EL (cell line): ENCODE data around the gene C21orf58.
"Not testable (repeated sequence)": the region's sequence is repeated elsewhere in the genome, so short reads cannot be mapped to it uniquely, and the experiment has no call there.

Source experiments
- DNase-seq: peaks from one replicate; pipeline ENCODE4 v3.0.0-alpha.2; 2016

The C21orf58 gene

GRCh38 chr21:46323227-46323709 lies 402 bp downstream of the C21orf58 start:
- DNase-seq, result no peak

GRCh38 chr21:46322351-46323226 lies 1.1 kb downstream of the C21orf58 start:
- DNase-seq, result peak; percentile 44

GRCh38 chr21:46320331-46320801 lies 3.3 kb downstream of the C21orf58 start:
- no peak for DNase-seq

GRCh38 chr21:46319186-46319585 lies 4.5 kb downstream of the C21orf58 start:
- DNase-seq, result no peak

GRCh38 chr21:46318464-46318845 lies 5.2 kb downstream of the C21orf58 start:
- no peak for DNase-seq

DNA sequence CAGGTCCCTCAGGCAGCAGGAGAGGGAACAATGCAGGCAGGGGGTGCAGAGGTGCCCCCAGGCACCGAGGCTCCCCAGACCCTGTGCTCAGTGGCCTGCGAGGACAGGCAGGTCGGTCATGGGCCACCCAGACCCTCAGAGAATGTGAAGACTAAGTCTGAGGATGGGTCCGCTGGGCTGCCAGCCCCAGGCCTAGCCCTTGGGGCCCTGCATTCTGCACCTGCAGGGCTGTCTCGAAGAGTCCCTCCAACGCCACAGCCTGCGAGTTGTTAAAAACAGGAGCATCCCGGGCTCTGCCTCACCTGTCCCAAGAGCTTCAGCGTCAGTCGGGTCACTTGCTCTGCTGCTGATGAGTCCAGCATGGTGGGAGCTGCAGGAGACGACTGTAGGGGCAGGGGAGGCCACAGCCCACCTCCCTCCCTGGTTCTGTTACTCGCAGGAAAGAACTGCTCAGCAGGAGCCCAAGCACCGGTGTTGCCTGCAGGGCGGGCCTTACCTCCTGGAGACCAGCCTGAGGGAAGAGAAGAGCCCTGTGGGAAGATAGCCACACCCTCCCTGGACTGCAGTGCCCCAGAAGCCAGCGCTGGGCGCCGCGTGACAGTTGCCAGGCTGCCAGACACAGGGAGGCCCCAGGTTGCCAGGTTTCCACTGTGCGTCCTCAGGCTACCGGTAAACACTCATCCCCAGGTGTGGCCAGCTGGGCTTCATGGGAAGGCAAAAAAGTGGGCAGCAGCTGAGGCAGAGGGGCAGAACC lies 5.8 kb downstream of the C21orf58 start:
- no peak for DNase-seq

- no peak for DNase-seq
These were observed 6.9 kb downstream of the C21orf58 start for GRCh38 chr21:46316708-46317324.

DNA sequence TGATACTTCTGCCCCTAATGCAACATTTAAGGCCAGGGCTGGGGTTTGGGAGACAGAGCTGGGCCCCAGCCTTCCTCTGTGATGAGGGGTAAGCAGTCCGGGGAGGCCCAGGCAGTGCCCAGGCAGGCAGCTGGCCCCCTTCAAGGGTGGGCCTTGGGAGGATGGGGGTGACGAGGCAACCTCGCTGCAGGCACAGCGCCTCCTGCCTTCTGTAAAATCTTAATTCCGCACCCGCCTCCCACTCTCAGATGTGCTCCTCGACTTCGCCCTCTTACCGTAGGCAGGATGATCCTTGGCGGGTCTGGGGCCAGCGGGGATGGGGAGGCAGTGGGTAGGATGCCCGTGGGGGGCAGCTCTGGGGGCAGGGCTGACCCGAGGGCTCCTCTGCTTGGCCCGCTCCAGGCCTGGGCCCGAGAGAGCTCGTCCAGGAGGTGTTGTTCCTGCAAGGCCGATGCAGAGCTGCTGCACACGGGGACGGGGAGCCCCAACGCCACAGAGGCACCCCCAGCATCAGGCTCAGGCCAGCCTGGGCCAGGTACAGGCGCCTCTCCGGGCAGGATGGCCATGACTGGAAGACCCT lies 9.1 kb downstream of the C21orf58 start:
- no peak for DNase-seq

DNA sequence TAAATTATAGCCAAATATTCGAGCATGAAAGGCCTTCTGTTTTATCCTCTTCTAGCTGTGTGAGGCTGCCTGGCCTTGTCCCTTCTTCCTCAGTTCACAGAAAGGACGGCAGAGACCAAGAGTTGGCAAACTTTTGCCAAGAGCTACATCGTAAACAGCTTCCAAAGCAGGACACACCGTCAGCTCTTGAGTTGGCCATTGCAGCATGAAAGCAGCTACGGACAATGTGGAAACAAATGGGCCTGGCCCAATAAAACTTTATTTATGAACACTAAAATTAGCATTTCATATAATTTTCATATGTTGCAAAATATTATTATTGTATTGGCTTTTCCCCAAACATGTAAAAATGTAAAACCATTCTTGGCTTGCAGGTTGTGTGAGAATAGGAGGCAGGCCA lies 10.7 kb downstream of the C21orf58 start:
- no peak for DNase-seq

DNA sequence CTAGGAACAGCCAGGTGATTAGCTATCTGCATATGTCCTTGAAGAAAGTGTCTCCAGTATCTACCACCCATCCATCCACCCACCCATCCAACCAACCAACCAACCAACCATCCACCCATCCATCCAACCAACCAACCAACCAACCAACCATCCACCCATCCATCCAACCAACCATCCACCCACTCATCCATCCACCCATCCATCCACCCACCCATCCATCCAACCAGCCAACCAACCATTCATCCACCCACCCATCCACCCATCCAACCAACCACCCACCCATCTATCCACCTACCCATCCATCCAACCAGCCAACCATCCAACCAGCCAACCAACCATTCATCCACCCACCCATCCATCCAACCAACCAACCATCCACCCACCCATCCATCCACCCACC lies 12.1 kb downstream of the C21orf58 start:
- no peak for DNase-seq

DNA sequence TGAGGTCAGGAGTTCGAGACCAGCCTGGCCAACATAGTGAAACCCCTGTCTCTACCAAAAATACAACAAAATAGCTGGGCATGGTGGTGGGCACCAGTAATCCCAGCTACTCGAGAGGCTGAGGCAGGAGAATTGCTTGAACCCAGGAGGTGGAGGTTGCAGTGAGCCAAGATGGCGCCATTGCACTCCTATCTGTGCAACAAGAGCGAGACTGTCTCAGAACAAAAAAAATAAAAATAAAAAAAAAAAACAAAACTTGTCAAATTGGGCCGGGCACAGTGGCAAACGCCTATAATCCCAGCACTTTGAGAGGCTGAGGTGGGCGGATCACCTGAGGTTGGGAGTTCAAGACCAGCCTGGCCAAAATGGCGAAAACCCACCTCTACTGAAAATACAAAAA lies 13.4 kb downstream of the C21orf58 start:
- not testable (repeated sequence) for DNase-seq

GRCh38 chr21:46308431-46308830 lies 15.2 kb downstream of the C21orf58 start:
- no peak for DNase-seq

- peak; percentile 76 for DNase-seq
These were observed 16.0 kb downstream of the C21orf58 start for GRCh38 chr21:46307625-46308024.

DNA sequence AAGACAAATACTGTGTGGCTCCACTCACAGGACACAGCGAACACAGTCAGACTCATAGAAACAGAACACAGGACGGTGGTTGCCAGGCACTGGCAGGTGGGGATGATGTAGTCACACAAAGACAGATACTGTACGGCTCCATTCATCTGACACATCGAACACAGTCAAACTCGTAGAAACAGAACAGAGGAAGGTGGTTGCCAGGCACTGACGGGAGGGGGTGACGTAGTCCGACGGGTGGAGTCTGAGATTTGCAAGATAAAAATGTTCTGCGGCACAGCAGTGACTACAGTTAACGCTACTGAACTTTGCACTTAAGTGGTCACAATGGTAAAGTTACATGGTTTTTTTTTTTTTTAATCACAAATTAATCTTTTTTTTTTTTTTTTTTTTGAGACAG lies 18.7 kb downstream of the C21orf58 start:
- no peak for DNase-seq

DNA sequence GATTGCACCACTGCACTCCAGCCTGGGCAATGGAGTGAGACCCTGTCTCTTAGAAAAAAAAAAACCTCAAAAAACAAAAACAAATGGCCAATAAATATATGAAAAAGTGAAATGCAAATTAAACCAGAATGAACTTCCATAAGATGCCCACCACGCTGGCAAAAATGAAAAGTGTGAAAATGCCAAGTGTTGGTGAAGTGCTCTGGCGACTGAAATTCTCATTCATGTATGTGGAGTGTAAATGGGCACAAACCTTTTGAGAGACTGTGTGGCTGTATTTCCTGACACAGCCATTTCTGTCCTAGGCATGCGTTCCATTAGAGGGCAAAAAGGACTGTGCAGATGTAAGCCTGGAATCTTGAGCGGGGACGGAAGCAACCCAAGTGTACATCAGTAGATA lies 19.2 kb downstream of the C21orf58 start:
- DNase-seq, result no peak

- no peak for DNase-seq
These were observed 21.9 kb downstream of the C21orf58 start for GRCh38 chr21:46301759-46302158.

DNA sequence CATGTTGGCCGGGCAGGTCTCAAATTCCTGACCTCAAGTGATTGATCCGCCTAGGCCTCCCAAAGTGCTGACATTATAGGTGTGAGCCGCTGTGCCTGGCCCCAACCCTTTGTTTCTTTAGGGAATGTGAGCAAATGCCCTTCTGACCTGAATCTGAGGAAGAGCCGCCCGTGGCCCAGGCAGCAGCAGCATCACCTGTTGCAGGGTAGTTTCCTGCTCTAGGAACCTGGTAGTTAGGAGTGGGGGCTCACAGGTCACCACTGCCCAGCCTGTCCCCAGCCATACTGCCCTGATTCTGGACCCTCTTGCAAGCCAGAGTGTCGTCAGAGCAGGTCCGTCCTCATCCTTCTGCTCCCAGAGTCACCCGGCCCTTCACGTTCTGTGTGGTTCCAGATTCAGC lies 24.5 kb downstream of the C21orf58 start:
- DNase-seq, result no peak

DNA sequence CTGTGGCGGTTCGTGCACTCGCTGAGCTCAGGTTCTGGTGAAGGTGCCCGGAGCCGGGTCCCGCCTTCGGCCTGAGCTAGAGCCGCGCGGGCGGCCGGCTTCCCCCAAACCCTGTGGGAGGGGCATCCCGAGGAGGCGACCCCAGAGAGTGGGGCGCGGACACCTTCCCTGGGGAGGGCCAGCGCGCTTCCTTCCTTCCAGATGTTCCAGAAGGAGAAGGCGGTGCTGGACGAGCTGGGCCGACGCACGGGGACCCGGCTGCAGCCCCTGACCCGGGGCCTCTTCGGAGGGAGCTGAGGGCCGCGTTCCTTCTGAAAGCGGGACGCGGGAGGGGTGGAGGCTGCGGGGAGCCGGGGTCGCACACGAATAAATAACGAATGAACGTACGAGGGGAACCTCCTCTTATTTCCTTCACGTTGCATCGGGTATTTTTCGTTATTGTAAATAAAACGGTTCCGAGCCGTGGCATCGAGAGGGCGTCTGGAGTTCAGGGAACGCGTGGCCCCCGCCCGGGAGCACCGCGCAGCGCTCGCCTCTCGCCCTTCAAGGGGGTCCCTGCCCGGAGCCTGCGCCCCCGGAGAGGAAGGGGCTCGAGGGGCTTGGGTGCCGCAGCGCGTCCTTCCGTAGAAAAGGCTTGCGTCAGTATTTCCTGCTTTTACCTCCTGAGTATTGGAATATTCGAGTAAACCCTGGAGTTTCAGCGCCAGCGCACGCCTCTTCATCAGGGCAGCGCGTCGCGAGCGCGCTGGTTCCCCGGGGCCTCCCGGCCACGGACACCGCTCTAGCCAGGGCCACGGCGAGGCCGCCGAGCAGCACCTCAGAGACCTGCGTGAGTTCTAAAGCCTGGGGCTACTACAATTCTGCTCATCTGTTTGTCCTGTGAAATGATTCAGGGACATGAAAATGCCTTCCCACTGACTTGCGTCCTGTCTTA lies 26.1 kb downstream of the C21orf58 start:
- DNase-seq, result no peak

DNA sequence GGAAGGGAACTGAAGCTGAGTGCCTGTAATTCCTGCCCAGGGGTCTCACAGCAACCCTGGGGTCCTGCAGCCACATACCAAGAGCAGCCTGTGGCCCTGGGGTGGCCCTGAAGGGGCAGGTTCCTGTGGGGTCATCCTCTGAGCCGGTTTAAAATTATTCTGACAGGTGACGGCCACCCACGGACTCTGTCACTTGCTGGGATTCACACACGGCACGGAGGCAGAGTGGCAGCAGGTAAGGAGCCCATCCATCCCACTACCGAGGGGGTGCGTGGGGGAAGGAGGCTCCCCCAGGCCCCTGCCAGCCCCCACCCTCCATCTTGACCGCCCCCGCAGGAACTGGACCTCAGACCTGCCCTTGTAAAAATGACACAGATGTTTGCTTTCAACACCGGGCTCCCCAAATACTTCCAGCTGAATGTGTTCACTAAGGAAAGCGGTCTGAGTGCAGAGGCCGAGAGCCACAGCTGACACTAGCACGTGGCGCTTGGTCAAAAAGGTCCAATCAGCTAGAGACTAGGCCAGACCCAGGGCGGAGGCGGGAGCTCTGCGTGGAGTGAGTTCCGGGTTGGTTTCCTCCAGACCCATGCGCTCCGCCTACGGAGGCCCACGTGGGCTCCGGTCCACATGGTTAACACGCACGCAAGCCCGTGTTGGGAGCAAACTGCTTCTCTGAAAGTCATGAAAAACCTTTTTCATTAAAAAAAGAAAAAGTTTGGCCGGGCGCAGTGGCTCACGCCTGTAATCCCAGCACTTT lies 27.5 kb downstream of the C21orf58 start:
- peak; percentile 60 for DNase-seq

DNA sequence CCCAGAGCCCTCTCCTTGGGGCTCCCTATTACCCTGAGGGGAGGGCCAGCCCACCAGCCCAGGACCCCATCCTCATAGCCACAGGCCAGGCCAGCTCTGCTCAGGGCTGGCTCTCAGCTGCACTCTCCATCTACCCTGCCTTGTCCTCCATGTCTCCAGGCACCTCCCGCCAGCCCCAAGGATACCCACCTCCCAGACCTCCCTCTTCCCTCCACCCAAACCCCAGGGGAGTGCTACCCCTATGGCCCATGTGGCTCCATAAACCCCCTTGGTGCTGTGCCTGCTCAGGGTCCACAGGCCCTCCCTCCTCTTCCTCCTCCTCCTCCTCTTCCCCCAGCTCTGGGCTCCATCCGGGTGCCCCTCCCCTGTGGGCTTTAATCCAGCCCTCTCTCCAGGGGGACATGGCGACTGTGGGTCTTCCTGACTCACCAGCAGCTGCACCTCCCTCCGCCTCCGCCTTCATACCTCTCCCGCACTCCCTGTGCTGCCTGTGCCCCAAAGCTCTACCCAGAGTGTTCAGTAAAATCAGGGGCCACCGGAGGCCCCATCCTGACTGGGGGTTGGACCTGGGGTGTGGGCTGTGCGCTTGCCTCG lies 28.4 kb downstream of the C21orf58 start:
- peak; percentile 56 for DNase-seq
